ENCODE results near the gene MAPK10. TPM values are rescaled to one million over a fixed set of nuclear protein-coding genes. Genes with fewer than 3 reads are reported as not detected.

The MAPK10 gene
- total RNA-seq, 3 donors from 2014 or later, result 4.2 to 19.2 (median 4.9) TPM

GRCh38 chr4:85952972-85953650 is 406.7 kb downstream of the MAPK10 start:
- TF ChIP-seq, protein P1, sequence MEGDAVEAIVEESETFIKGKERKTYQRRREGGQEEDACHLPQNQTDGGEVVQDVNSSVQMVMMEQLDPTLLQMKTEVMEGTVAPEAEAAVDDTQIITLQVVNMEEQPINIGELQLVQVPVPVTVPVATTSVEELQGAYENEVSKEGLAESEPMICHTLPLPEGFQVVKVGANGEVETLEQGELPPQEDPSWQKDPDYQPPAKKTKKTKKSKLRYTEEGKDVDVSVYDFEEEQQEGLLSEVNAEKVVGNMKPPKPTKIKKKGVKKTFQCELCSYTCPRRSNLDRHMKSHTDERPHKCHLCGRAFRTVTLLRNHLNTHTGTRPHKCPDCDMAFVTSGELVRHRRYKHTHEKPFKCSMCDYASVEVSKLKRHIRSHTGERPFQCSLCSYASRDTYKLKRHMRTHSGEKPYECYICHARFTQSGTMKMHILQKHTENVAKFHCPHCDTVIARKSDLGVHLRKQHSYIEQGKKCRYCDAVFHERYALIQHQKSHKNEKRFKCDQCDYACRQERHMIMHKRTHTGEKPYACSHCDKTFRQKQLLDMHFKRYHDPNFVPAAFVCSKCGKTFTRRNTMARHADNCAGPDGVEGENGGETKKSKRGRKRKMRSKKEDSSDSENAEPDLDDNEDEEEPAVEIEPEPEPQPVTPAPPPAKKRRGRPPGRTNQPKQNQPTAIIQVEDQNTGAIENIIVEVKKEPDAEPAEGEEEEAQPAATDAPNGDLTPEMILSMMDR (IDR thresholded peaks at IDR 0.05), result no peak

DNA sequence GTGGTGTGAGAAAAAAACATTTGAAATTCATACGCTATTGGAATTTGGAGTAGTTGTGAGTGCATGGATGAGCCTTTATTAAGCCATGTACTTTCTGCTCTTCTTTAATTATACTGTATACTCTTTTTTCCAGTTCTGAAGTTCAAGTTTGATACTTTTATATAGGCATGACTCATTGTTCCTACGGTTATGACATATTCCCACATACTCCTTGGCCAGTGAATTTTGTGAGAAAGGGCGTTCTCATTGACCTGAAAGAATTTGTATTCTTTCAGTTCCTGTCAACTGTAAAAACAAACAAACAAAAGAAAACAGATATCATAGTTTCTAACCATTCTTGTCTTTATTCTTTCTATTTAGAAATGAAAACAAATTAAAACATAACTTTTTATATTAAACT is 407.3 kb downstream of the MAPK10 start:
- Histone ChIP-seq H3K9me3 (no peaks in the 10 kb centered on the region), H3K36me3 (ENCODE audit: low read depth) (no peaks in the 10 kb centered on the region), H3K4me1 (ENCODE audit: low read depth) (no peaks in the 10 kb centered on the region), H3K4me3 (no peak overlapping the region)
- DNase-seq (no peak), ATAC-seq (peak; percentile 62)
- TF ChIP-seq, protein P1 (IDR thresholded peaks at IDR 0.05), result no peak
- intact Hi-C loops (cut with DNase I, micrococcal nuclease), result no loop called here

More at GRCh38 chr4:85952972-85953650, 406.7 kb downstream of the MAPK10 start:
- intact Hi-C loops (cut with DNase I, micrococcal nuclease), result no loop called here
- Histone ChIP-seq H3K36me3 (ENCODE audit: low read depth) (no peaks in the 10 kb centered on the region), H3K4me3 (no peak overlapping the region), H3K9me3 (no peaks in the 10 kb centered on the region), H3K4me1 (ENCODE audit: low read depth) (no peaks in the 10 kb centered on the region)
- ATAC-seq, result no peak
- DNase-seq, result no peak

DNA sequence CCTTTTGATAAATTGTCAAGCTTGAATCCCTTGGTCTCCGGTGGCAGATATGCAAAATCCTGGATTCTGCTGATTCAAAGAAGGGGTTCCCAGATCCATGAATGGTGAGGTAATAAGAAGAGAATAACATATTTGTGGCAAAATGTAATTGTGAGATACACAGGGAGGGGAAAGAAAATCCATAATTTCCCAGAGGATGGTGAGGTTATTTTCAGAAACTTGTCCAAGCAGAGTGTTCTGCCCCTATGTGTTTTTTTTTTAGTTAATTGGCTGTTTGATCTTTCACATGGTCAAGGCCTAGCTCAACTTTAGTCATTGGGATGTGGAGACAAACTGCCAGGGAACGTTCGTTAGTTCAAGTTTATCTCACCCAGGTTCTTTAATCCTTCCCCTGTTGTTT is 408.8 kb downstream of the MAPK10 start:
- DNase-seq, result no peak
- Histone ChIP-seq H3K4me3 (no peak overlapping the region), H3K4me1 (ENCODE audit: low read depth) (no peaks in the 10 kb centered on the region), H3K9me3 (no peaks in the 10 kb centered on the region), H3K36me3 (ENCODE audit: low read depth) (no peaks in the 10 kb centered on the region)
- TF ChIP-seq, protein P1 (IDR thresholded peaks at IDR 0.05), result no peak
- no peak for ATAC-seq
- intact Hi-C loops (cut with DNase I, micrococcal nuclease), result no loop called here

GRCh38 chr4:85946821-85947220 is 413.0 kb downstream of the MAPK10 start:
- H3K36me3 ChIP-seq (ENCODE audit: low read depth), result no peaks in the 10 kb centered on the region
- H3K4me3 ChIP-seq, result no peak overlapping the region
- DNase-seq (no peak), ATAC-seq (no peak)
- no peaks in the 10 kb centered on the region for H3K4me1 ChIP-seq (ENCODE audit: low read depth)
- no peaks in the 10 kb centered on the region for H3K9me3 ChIP-seq
- TF ChIP-seq, protein P1 (IDR thresholded peaks at IDR 0.05), result no peak
- intact Hi-C loops (cut with DNase I, micrococcal nuclease), result no loop called here

GRCh38 chr4:85942107-85942506 is 417.7 kb downstream of the MAPK10 start:
- Histone ChIP-seq H3K9me3 (no peaks in the 10 kb centered on the region), H3K4me3 (no peak overlapping the region), H3K4me1 (ENCODE audit: low read depth) (no peaks in the 10 kb centered on the region), H3K36me3 (ENCODE audit: low read depth) (no peaks in the 10 kb centered on the region)
- intact Hi-C loops (cut with DNase I, micrococcal nuclease), result no loop called here
- no peak for ATAC-seq
- TF ChIP-seq, protein P1 (IDR thresholded peaks at IDR 0.05), result no peak
- no peak for DNase-seq
